IMR-90 (cell line): ENCODE measurements around the gene GPC6. TPM values are rescaled to one million over a fixed set of nuclear protein-coding genes. Genes with fewer than 3 reads are reported as not detected.

Source experiments
- ATAC-seq: fragments of 200-7000 bp; cut with Tn5 transposase; 2 replicates; pipeline ENCODE4 v1.9.1; 2020; ENCODE audit warnings: low read depth, mild to moderate bottlenecking, moderate library complexity
- BruUV-seq: library from RNA; stranded (reverse); fragments of 400-500 nt; replicated peaks from 2 replicates; lab custom pipeline; 2021; lab: Mats Ljungman, UMichigan
- CTCF ChIA-PET: fragments of 300-600 bp; formaldehyde crosslinking; extraction: SDS; loops from one replicate; lab custom pipeline; 2021; ENCODE audit warnings: antibody characterized with exemption; lab: Yijun Ruan, JAX
- POLR2A ChIA-PET: fragments of 300-600 bp; sonication (Branson Sonifier 250); formaldehyde crosslinking; loops from one replicate; lab custom pipeline; 2022; ENCODE audit warnings: antibody characterized with exemption; ENCODE audit not compliant: unreplicated experiment; lab: Charles Lee
- DNase-seq: peaks from one replicate; pipeline ENCODE4 v3.0.0; 2013
- H2AFZ ChIP-seq: replicated peaks from 2 replicates; pipeline ENCODE3; 2013; ENCODE audit warnings: low read length, mild to moderate bottlenecking; ENCODE audit not compliant: poor library complexity
- H2AK5ac ChIP-seq: 2 replicates; pipeline ENCODE4 v1.6.1; 2013; ENCODE audit warnings: low read depth, low read length, inconsistent platforms
- H2AK9ac ChIP-seq: replicated peaks from 2 replicates; pipeline ENCODE3; 2013; ENCODE audit warnings: mild to moderate bottlenecking, low read depth, low read length, moderate library complexity; ENCODE audit not compliant: poor library complexity
- H2BK120ac ChIP-seq: 2 replicates; pipeline ENCODE4 v1.6.1; 2013; ENCODE audit warnings: low read depth, low read length, inconsistent platforms
- H2BK15ac ChIP-seq: 3 replicates; pipeline ENCODE4 v1.6.1; 2013; ENCODE audit warnings: low read depth, low read length, inconsistent platforms
- H2BK20ac ChIP-seq: 2 replicates; pipeline ENCODE4 v1.6.1; 2013; ENCODE audit warnings: low read depth, mild to moderate bottlenecking, inconsistent platforms, low read length, moderate library complexity
- H2BK5ac ChIP-seq: 2 replicates; pipeline ENCODE4 v1.6.1; 2013; ENCODE audit warnings: mild to moderate bottlenecking, low read depth, low read length, inconsistent platforms; ENCODE audit not compliant: poor library complexity, severe bottlenecking
- H3K14ac ChIP-seq: replicated peaks from 2 replicates; pipeline ENCODE4 v1.6.1; 2013; ENCODE audit warnings: low read depth, low read length, inconsistent platforms
- H3K18ac ChIP-seq: 2 replicates; pipeline ENCODE4 v1.6.1; 2013; ENCODE audit warnings: low read depth, low read length, control low read depth
- H3K23ac ChIP-seq: 2 replicates; pipeline ENCODE4 v1.6.1; 2013; ENCODE audit warnings: low read depth, low read length, inconsistent platforms
- H3K27ac ChIP-seq: 2 replicates; pipeline ENCODE4 v1.5.1; 2013; ENCODE audit warnings: mild to moderate bottlenecking, control low read depth, low read length; ENCODE audit not compliant: insufficient read depth
- H3K27me3 ChIP-seq: 2 replicates; pipeline ENCODE4 v1.6.1; 2013; ENCODE audit warnings: low read length; ENCODE audit not compliant: control insufficient read depth, insufficient read depth
- H3K36me3 ChIP-seq: 2 replicates; pipeline ENCODE4 v1.6.1; 2013; ENCODE audit warnings: low read length, mixed read lengths; ENCODE audit not compliant: control insufficient read depth, insufficient read depth
- H3K4ac ChIP-seq: 2 replicates; pipeline ENCODE4 v1.6.1; 2013; ENCODE audit warnings: low read depth, low read length, inconsistent platforms
- H3K4me1 ChIP-seq: 2 replicates; pipeline ENCODE4 v1.6.1; 2013; ENCODE audit warnings: low read length, mixed read lengths; ENCODE audit not compliant: control insufficient read depth, insufficient read depth
- H3K4me2 ChIP-seq: 2 replicates; pipeline ENCODE4 v1.6.1; 2013; ENCODE audit warnings: low read depth, mild to moderate bottlenecking, control low read depth, low read length, moderate library complexity
- H3K4me3 ChIP-seq: 2 replicates; pipeline ENCODE4 v1.5.1; 2013; ENCODE audit warnings: low read depth, mild to moderate bottlenecking, control low read depth, low read length, moderate library complexity; ENCODE audit not compliant: insufficient read depth
- H3K56ac ChIP-seq: 2 replicates; pipeline ENCODE4 v1.6.1; 2013; ENCODE audit warnings: low read length, inconsistent platforms; ENCODE audit not compliant: insufficient read depth; ENCODE audit errors: extremely low read depth
- H3K79me1 ChIP-seq, 2 experiments: 2 replicates each; pipeline ENCODE4 v1.6.1; 2013; ENCODE audit warnings: low read length in 2 of 2, inconsistent platforms in 1 of 2, low read depth in 1 of 2
- H3K9ac ChIP-seq: 2 replicates; pipeline ENCODE4 v1.6.1; 2013; ENCODE audit warnings: low read depth, low read length, control low read depth
- H3K9me1 ChIP-seq: 2 replicates; pipeline ENCODE4 v1.6.1; 2013; ENCODE audit warnings: low read length, inconsistent platforms; ENCODE audit not compliant: insufficient read depth
- H3K9me3 ChIP-seq: 2 replicates; pipeline ENCODE4 v1.6.1; 2013; ENCODE audit warnings: low read length; ENCODE audit not compliant: control insufficient read depth, insufficient read depth
- H4K20me1 ChIP-seq: 2 replicates; pipeline ENCODE4 v1.6.1; 2013; ENCODE audit warnings: low read length, inconsistent platforms; ENCODE audit not compliant: insufficient read depth
- H4K5ac ChIP-seq: 2 replicates; pipeline ENCODE4 v1.6.1; 2013; ENCODE audit warnings: mild to moderate bottlenecking, low read depth, low read length, control low read depth
- H4K8ac ChIP-seq, 2 experiments: 2 replicates each; pipeline ENCODE4 v1.6.1; 2013; ENCODE audit warnings: low read depth in 2 of 2, low read length in 2 of 2, control low read depth in 1 of 2, inconsistent platforms in 1 of 2
- H4K91ac ChIP-seq: 2 replicates; pipeline ENCODE4 v1.6.1; 2013; ENCODE audit warnings: low read depth, low read length, inconsistent platforms; ENCODE audit not compliant: insufficient read depth
- BHLHE40 ChIP-seq: fragments of 150-350 bp; IDR thresholded peaks from 2 replicates; pipeline ENCODE4 v1.6.1; 2016; ENCODE audit warnings: mild to moderate bottlenecking, low read depth, low read length
- CEBPB ChIP-seq: IDR thresholded peaks from 2 replicates; pipeline ENCODE4 v1.6.1; 2012; ENCODE audit warnings: low read depth, low read length, improper control_type of control experiment
- CHD1 ChIP-seq: IDR thresholded peaks from 2 replicates; pipeline ENCODE4 v1.6.1; 2012; ENCODE audit warnings: low read depth, low read length, improper control_type of control experiment
- MAZ ChIP-seq: IDR thresholded peaks from 2 replicates; pipeline ENCODE4 v1.6.1; 2012; ENCODE audit warnings: low read depth, mild to moderate bottlenecking, low read length, improper control_type of control experiment, moderate library complexity, borderline replicate concordance
- POLR2A ChIP-seq: IDR thresholded peaks from 2 replicates; pipeline ENCODE4 v1.6.1; 2012; ENCODE audit warnings: mild to moderate bottlenecking, low read depth, low read length
- RAD21 ChIP-seq: IDR thresholded peaks from 2 replicates; pipeline ENCODE4 v1.6.1; 2012; ENCODE audit warnings: low read length, improper control_type of control experiment
- RCOR1 ChIP-seq: IDR thresholded peaks from 2 replicates; pipeline ENCODE4 v1.6.1; 2012; ENCODE audit warnings: mild to moderate bottlenecking, low read length, improper control_type of control experiment; ENCODE audit not compliant: insufficient replicate concordance
- RFX5 ChIP-seq: IDR thresholded peaks from 2 replicates; pipeline ENCODE4 v1.8.0; 2012; ENCODE audit warnings: low read depth, mild to moderate bottlenecking, low read length, moderate library complexity
- dilution Hi-C: fragments of 300-500 bp; cut with HindIII; formaldehyde crosslinking; loops from one replicate; pipeline ENCODE4 v1.14.3; 2018; ENCODE audit warnings: low sequenced_read_pairs; ENCODE audit not compliant: unreplicated experiment
- in situ Hi-C: fragments of 300-500 bp; cut with MboI; formaldehyde crosslinking; loops from 3 replicates; pipeline ENCODE4 v1.14.3; 2019; ENCODE audit warnings: low sequenced_read_pairs, inconsistent platforms, mixed read lengths
- intact Hi-C: fragments of 100-400 bp; cut with micrococcal nuclease; formaldehyde crosslinking; loops from 2 replicates; pipeline ENCODE4 v1.10.0; 2022
- polyA plus RNA-seq, 3 experiments: library from polyadenylated mRNA; depleted of rRNA; stranded (reverse); fragments of >200 nt; gene quantifications; 2 replicates each; pipeline ENCODE4 v1.2.3, GENCODE V29; 2012; ENCODE audit warnings: low replicate concordance in 1 of 3
- total RNA-seq: library from RNA; depleted of rRNA; stranded (reverse); fragments of >200 nt; gene quantifications from 2 replicates; pipeline ENCODE4 v1.2.3, GENCODE V29; 2012
- TF ChIP-seq, protein P1 (sequence below): fragments of 150-350 bp; IDR thresholded peaks from 2 replicates; pipeline ENCODE4 v1.6.1; 2016; ENCODE audit warnings: low read depth, mild to moderate bottlenecking, low read length, moderate library complexity, borderline replicate concordance
- TF ChIP-seq, protein P2 (sequence below): conservative IDR thresholded peaks from 2 replicates; pipeline ENCODE4 v1.5.1; 2012; ENCODE audit warnings: mild to moderate bottlenecking, low read depth, low read length, improper control_type of control experiment
- TF ChIP-seq, protein P3 (sequence below): fragments of 150-350 bp; IDR thresholded peaks from 2 replicates; pipeline ENCODE4 v1.6.1; 2017; ENCODE audit warnings: mild to moderate bottlenecking, antibody characterized with exemption, low read length, low read depth

GPC6 gene
- total and polyA plus RNA-seq, 2 of the 4 experiments (the other 2 are of a cell fraction): 14.9 to 39.4 TPM

DNA sequence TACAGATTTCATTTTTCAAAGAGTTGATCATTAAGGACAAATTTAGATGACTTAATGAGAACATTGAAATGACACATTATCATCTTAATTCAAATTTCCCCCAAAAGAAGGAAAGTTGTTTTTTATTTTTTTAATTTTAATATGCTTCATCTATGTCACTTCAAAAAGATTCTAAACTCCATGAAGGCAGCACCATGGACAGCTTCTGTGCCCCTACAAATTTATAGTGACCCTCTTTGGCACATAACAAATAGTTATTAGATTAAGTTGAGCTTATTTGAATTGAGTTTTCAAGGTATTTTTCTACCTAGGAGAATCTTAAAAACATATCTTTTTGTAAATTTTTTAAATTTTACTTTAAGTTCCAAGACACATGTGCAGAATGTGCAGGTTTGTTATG is 1054.2 kb downstream of the GPC6 start:
- CTCF ChIA-PET: no interaction called here
- H3K9me1 ChIP-seq: no peaks in the 10 kb centered on the region
- dilution Hi-C loops: no loop called here

More for the DNA sequence above, 1054.2 kb downstream of the GPC6 start:
- in situ Hi-C loops: no loop called here
- H3K23ac ChIP-seq: no peak overlapping the region
- H2BK120ac ChIP-seq: no peak overlapping the region
- no peak overlapping the region for H3K4me3 ChIP-seq
- no peak overlapping the region for H2BK15ac ChIP-seq
- H2AFZ ChIP-seq: no peak overlapping the region
- H4K8ac ChIP-seq: no peak overlapping the region
- BruUV-seq: no TSS peak
- H3K56ac ChIP-seq: no peak overlapping the region
- no peak overlapping the region for H3K9ac ChIP-seq
- H2BK20ac ChIP-seq: no peak overlapping the region
- H2AK9ac ChIP-seq: no peak overlapping the region
- no peak overlapping the region for H3K14ac ChIP-seq
- POLR2A ChIA-PET: no interaction called here
- intact Hi-C loops: no loop called here
- H3K36me3 ChIP-seq: no peaks in the 10 kb centered on the region
- ATAC-seq: no peak
- H3K4me1 ChIP-seq: no peaks in the 10 kb centered on the region
- no peak overlapping the region for H2AK5ac ChIP-seq
- TF ChIP-seq POLR2A (no peak), RAD21 (no peak), CHD1 (no peak), MAZ (no peak), BHLHE40 (no peak), CEBPB (no peak), RCOR1 (no peak), RFX5 (no peak)
- TF ChIP-seq, protein P1, sequence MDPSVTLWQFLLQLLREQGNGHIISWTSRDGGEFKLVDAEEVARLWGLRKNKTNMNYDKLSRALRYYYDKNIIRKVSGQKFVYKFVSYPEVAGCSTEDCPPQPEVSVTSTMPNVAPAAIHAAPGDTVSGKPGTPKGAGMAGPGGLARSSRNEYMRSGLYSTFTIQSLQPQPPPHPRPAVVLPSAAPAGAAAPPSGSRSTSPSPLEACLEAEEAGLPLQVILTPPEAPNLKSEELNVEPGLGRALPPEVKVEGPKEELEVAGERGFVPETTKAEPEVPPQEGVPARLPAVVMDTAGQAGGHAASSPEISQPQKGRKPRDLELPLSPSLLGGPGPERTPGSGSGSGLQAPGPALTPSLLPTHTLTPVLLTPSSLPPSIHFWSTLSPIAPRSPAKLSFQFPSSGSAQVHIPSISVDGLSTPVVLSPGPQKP: no peak
- TF ChIP-seq, protein P2, sequence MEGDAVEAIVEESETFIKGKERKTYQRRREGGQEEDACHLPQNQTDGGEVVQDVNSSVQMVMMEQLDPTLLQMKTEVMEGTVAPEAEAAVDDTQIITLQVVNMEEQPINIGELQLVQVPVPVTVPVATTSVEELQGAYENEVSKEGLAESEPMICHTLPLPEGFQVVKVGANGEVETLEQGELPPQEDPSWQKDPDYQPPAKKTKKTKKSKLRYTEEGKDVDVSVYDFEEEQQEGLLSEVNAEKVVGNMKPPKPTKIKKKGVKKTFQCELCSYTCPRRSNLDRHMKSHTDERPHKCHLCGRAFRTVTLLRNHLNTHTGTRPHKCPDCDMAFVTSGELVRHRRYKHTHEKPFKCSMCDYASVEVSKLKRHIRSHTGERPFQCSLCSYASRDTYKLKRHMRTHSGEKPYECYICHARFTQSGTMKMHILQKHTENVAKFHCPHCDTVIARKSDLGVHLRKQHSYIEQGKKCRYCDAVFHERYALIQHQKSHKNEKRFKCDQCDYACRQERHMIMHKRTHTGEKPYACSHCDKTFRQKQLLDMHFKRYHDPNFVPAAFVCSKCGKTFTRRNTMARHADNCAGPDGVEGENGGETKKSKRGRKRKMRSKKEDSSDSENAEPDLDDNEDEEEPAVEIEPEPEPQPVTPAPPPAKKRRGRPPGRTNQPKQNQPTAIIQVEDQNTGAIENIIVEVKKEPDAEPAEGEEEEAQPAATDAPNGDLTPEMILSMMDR: no peak
- TF ChIP-seq, protein P3, sequence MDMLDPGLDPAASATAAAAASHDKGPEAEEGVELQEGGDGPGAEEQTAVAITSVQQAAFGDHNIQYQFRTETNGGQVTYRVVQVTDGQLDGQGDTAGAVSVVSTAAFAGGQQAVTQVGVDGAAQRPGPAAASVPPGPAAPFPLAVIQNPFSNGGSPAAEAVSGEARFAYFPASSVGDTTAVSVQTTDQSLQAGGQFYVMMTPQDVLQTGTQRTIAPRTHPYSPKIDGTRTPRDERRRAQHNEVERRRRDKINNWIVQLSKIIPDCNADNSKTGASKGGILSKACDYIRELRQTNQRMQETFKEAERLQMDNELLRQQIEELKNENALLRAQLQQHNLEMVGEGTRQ: no peak
- no peaks in the 10 kb centered on the region for H3K27me3 ChIP-seq
- no peak overlapping the region for H3K18ac ChIP-seq
- H3K27ac ChIP-seq: no peak overlapping the region
- no peak for DNase-seq
- no peak overlapping the region for H4K5ac ChIP-seq
- H3K79me1 ChIP-seq: no peaks in the 10 kb centered on the region
- no peak overlapping the region for H3K4me2 ChIP-seq
- no peaks in the 10 kb centered on the region for H4K20me1 ChIP-seq
- no peak overlapping the region for H3K4ac ChIP-seq
- no peak overlapping the region for H4K91ac ChIP-seq
- no peaks in the 10 kb centered on the region for H3K9me3 ChIP-seq
- H2BK5ac ChIP-seq: no peak overlapping the region
